GM10266 (cell line): Measurements from ENCODE around the gene CTSZ.
"Not testable (repeated sequence)": the region's sequence is repeated elsewhere in the genome, so short reads cannot be mapped to it uniquely, and the experiment has no call there.

Source experiments
- DNase-seq: peaks from one replicate; pipeline ENCODE4 v3.0.0; 2012; ENCODE audit errors: extremely low spot score
- CTCF ChIP-seq: IDR thresholded peaks from 2 replicates; pipeline ENCODE4 v1.5.1; 2012; ENCODE audit warnings: mild to moderate bottlenecking, low read depth; ENCODE audit not compliant: control insufficient read depth, insufficient read depth; ENCODE audit errors: missing control alignments

Gene CTSZ

DNA sequence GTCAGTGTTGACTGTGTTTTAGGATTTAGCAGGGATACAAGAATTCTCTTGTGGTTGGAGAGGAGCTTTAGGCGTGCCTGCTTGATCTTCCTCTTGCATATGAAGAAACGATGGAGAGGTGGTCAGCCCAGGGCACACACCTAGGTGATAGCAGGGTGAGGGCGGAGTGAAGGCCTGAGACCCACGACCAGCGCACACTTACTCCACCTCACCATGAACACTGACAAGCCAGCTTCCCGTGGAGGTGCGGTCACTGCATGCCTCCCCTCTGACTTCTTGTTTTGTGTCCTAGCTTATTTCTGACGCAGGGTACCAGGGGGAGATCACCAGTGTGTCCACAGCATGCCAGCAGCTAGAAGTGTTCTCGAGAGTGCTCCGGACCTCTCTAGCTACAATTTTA lies 17.9 kb downstream of the CTSZ start:
- DNase-seq, result no peak
- TF ChIP-seq CTCF, result no peak

- no peak for TF ChIP-seq CTCF
- no peak for DNase-seq
Measured at GRCh38 chr20:58988565-58988882, 18.5 kb downstream of the CTSZ start.

DNA sequence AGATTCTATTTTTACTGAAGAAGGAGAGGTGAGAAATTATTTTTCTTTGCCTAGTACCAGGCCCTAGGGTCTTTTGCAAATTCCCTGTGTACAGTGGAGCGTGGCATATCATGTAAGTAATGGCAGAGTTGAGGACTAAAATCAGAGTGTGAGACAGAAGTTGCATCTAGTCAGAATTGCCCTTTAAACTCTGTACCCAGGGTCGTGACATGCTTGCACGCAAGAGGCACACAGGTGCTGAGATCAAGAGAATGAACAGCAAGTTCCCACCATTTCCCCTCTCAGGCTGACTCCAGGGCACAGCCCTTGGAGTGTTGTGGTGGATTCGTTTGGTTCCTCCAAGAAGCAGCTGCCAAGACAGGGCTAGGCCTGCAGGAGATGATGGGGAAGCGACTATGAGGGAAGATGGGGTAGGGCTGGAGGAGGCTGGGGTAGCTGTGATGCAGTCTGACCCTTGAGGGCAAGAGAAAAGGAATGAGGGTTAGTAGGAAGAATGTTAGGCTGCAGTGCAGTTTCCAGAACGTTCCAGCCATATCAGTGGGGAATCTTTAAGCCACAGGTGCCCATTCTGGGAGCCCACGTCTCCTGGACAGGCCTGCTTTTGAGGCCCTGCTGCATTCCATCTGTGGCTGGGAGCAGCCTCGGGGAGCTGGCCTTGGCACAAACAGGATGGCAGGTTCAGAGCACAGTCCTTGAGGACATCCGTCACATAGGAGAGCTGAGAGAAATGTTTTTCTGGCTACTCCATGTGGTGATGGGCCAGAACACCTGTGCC lies 19.1 kb downstream of the CTSZ start:
- no peak for TF ChIP-seq CTCF
- no peak for DNase-seq

DNA sequence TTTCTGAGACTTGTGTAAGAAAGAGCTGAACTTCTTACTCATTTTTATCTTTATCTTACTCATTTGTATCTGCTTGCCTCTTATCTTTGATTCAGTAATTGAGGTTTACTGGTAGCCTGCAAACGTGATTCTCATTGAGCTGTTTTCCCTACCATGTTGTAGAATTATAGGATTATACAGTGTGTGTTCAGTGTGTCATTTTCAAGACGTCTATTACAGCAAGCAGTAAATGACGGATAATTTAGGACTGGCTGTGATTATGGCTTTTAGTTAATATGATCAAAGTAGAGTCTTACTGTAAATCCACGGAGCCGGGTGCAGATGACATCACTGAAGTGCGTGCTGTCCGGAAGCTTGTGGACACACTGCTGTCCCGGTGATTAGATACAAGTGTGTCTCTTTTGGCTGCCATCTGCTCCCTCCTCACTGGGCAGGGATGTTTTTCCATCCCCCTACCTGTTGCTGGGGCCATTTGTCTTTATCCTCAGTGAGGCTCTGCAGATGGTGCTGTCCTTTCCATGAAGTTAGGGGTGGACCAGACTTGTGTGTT lies 20.0 kb downstream of the CTSZ start:
- no peak for DNase-seq
- no peak for TF ChIP-seq CTCF

DNA sequence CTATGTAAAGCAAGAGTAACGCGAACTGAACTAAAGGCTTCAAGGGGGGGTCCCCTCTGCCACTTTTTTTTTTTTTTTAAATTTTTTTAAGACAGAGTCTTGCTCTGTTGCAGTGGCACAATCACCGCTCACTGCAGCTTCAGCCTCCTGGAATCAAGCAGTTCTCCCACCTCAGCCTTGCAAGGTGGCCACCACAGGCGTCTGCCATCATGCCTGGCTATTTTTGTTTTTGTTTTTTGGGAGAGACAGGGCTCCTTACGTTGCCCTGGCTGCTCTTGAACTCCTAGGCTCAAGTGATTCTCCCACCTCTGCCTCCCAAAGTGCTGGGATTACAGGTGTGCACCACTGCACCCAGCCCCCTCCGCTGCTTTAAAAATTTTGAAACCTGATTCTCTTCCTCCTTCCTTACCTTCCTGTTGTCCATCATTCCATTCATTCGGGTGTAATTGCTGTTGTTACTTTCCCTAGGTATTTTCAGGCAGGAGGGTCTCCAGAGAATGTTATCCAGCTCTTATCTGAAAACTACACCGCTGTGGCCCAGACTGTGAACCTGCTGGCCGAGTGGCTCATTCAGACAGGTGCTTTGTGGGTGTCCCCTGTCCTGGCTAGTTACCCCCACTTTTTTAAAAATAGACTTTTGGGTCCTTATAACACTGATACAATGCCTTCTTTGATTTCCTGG lies 20.6 kb downstream of the CTSZ start:
- TF ChIP-seq CTCF, result no peak
- DNase-seq, result no peak

DNA sequence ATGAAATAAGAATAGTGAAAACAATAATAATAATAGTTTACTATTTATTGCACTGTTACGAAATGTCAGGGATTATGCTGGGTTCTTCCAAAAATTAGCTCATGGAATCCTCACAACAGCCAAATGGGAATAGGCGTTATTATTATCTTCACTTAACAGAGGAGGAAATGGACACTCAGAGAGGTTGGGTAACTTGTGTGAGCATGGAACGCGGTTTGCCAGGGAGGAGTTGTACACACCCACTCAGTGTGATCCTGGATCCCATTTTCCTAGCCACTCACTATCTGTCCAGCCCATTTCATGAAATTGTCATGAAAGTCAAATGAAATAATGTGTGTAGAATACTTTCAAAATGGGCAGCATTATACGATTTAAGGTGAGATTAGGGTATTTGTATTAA lies 21.4 kb downstream of the CTSZ start:
- no peak for TF ChIP-seq CTCF
- DNase-seq, result no peak

DNA sequence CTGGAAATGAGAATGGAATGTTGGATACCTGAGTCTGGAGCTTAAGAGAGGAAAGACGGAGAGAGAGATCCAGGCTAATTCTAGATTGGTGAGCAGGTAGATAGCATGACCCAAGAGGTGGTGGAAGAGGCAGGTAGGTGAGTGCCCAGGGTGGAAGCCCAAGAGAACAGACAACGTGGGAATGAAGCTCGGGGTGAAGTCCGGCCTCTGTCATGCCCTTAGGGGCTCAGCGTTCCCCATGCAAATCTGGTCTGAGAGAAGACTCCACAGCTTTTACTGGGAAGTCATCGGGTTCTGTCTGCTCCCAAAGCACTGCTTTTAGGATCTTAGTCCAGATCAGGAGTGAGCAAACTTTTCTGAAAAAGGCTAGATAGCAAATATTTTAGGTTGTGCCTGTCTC lies 22.4 kb downstream of the CTSZ start:
- TF ChIP-seq CTCF, result no peak
- no peak for DNase-seq

DNA sequence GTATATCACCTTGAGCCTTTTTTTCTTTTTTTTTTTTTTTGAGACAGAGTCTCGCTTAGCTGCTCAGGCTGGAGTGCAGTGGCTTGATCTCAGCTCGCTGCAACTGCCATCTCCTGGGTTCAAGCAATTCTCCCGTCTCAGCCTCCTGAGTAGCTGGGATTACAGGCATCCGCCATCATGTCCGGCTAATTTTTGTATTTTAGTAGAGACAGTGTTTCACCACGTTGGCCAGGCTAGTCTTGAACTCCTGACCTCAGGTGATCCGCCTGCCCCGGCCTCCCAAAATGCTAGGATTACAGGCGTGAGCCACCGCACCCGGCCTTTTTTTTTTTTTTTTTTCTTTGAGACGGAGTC lies 24.0 kb downstream of the CTSZ start:
- DNase-seq, result not testable (repeated sequence)
